ENCODE results near the gene SLC66A2.
"Not testable (repeated sequence)": the region's sequence is repeated elsewhere in the genome, so short reads cannot be mapped to it uniquely, and the experiment has no call there.

SLC66A2 gene

DNA sequence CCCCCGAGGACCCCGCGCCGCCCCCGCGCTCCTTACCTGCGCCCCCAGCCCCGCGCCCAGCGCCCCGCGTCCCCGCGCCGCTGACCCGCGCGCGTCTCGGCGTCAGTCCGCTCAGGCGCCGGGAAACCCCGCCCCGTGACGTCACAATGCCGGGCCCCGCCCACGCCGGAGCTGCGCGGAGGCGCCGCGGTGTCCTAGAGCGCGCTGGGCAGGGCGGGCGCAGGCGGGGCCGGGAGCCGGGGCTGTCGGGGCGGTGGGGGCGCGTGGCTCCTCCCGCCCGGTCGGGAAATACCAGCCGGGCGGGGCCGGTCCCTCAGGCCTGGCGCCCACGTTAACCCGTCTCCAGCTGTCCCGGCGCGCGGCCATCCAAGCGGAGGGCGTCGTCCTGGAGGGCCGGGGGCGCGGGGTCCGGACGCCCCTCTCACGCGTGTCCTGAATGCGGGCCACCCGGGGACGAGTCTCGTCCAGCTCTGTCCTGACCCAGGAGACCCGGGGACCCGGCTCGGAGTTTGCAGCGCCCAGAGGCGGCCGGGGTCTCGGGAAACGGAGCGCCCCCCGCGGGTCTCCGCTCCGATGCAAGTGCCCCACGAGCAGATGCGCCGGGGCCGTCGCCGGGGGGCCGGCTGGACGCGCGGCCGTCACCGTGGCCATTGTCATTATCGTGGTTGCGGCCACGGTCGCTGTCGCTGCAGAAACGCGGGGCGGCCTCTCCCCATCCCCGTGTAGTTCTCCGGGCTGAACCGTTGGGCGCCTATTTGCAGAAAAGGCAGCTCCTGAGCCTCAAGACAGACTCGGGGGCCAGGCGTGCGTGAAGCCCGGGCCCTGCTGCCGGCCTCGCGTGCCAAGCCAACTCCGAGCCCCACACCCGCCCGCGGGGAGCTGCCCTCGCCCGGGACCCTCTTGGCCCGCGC is at the start of gene SLC66A2:
Gene SLC66A2, minus strand, starts transcription at position 109 of the 911 bp plus-strand sequence. CDS start 727 bp downstream, outside the sequence.
- peak; percentile 89 to 91 for DNase-seq (ENCODE audit: low read depth in 1 of 2, low spot score in 1 of 2)

DNA sequence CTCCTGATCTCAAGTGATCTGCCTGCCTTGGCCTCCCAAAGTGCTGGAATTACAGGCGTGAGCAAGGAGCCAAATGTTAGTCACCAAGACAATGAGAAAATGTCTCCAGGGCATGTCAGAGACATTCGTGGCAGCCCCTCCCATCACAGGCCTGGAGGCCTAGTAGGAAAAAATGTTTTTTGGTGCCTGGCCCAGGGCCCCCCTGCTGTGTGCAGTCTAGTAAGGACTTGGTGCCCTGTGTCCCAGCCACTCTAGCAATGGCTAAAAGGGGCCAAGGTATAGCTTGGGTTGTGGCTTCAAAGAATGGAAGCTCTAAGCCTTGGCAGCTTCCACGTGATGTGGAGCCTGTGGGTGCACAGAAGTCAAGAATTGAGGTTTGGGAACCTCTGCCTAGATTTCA is 49.4 kb upstream of the SLC66A2 start:
- DNase-seq (ENCODE audit: low read depth in 1 of 2, low spot score in 1 of 2) = no peak

DNA sequence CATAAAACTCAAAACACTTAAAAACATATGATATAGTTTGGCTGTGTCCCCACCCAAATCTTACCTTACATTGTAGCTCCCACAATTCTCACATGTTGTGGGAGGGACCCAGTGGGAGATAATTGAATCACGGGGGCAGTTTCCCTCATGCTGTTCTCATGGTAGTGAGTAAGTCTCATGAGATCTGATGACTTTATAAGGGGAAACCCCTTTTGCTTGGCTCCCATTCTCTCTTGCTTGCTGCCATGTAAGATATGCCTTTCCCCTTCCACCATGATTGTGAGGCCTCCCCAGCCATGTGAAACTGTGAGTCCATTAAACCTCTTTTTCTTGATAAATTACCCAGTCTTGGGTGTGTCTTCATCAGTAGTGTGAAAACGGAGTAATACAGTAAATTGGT is 48.2 kb upstream of the SLC66A2 start:
- not testable (repeated sequence) for DNase-seq (ENCODE audit: low read depth in 1 of 2, low spot score in 1 of 2)

DNA sequence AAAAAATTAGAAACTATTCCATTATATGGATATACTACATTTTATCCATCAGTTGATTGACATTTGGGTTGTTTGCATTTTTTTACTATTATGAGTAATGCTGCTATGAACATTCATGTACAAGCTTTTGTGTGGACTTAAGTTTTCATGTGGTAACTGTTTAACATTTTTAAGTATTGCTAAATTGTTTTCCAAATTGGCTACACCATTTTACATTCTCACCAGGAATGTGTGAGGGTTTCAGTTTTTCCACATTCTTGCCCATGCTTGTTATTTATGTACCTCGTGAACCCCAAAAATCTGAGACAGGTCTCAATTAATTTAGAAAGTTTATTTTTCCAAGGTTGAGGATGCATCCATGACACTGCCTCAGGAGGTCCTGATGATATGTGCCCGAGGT is 40.0 kb upstream of the SLC66A2 start:
- DNase-seq (ENCODE audit: low read depth in 1 of 2, low spot score in 1 of 2) = no peak

DNA sequence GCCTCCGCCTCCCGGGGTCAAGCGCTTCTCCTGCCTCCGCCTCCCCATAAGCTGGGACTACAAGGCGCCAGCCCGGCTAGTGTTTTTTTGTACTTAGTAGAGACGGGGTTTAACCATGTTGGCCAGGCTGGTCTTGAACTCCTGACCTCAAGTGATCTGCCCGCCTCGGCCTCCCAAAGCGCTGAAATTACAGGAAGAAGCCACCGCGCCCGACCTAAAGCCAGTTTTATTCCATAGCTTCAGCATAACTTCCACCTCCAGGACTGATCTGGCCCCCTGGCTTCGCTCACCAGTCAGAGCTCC is 37.7 kb upstream of the SLC66A2 start:
- DNase-seq (ENCODE audit: low read depth in 1 of 2, low spot score in 1 of 2) = no peak

DNA sequence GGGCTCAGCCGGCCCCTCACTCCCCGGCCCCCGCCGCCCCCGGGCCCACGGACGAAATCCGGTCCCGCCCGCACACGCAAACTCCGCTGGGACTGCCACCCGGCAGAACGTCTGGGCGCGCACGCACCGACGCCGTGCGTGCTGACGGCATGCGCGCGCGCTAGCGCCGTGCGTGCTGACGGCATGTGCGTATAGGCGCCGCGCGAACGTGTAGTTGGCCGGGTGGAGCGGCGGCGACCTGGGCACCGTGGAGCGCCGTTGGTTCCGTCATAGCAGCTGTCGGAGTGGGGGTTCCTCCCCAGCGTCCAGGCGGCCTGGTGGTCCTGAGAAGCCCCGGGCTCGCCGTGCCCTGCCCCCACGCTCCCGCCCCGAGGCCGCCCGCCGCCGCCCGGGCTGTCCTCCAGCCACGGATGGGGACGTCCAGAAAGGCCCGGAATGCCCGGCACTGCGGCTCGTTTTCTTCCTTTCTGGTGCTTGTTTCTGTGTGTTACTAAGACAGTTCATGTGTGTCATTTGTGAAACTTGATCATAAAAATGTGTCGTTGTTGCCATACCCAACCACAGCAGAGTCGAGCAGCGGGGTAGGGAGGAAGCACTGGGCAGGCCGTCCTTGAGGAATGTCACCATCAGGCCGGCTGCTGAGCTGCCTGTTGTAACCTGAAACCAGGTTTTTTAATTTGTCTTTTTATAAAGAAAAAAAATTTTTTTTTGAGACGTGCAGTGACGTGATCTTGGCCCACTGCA is 37.2 kb upstream of the SLC66A2 start, which contains the start of gene TXNL4A:
Gene TXNL4A, minus strand, starts transcription at position 113 of the 744 bp plus-strand sequence. CDS start 171 bp downstream, outside the sequence.
- peak; percentile 70 to 80 for DNase-seq (ENCODE audit: low read depth in 1 of 2, low spot score in 1 of 2)

DNA sequence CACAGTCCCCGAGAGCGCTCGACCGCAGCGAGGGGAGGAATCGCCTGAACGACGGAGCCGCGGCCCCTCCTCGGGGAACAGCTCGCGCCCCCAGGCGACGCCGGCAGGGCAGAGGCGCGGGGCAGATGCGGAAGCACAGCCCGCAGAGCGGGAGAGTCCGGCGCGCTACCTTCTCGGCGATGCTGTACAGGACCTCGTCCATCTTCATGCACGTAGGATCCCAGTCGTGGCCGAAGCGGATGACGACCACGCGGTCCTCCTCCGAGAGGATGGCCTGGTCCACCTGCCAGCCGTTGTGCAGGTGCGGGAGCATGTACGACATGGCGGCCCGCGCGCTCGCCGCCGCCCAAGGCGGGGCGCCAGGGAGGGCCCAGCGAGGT is 36.6 kb upstream of the SLC66A2 start:
- peak in 1 of 2 donors; percentile 46 for DNase-seq (ENCODE audit: low read depth in 1 of 2, low spot score in 1 of 2)

DNA sequence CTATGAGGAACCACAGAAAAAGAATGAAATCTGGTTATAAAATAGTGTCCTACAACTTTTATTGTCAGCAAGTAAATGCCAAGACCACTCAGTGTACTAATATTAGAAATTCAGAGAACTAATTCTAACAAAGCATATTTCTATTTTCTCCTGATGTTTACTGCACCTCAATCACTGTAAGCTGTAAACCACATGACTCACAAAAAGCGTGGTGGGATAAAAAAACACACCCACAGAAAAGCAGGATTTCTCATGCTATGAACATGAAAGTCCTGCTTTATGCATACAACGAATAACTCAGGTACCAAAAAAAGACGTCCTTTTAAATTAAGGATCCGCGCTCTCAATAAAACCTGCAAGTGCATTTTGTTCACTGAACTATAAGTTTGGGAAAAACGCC is 36.1 kb upstream of the SLC66A2 start:
- DNase-seq (ENCODE audit: low read depth in 1 of 2, low spot score in 1 of 2) = no peak

DNA sequence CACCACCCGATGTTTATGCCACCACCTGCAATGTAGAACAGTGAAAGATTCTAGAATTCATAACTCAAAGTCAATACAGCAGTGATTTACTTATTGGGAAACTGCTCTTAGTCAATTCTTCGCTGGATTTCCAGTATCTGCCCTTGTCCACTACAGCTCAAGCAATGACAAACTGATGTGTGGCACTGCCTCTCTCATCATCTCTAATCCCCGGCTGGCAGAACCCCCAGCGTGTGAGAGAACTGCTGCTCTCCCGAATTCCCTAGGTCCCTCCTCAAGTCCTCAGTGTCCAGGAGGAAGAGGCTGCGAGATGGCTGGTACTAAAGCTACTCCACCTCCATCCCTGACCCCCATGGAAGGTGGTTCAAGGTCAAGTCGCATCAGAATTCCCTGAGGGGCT is 35.3 kb upstream of the SLC66A2 start:
- DNase-seq (ENCODE audit: low read depth in 1 of 2, low spot score in 1 of 2) = no peak

DNA sequence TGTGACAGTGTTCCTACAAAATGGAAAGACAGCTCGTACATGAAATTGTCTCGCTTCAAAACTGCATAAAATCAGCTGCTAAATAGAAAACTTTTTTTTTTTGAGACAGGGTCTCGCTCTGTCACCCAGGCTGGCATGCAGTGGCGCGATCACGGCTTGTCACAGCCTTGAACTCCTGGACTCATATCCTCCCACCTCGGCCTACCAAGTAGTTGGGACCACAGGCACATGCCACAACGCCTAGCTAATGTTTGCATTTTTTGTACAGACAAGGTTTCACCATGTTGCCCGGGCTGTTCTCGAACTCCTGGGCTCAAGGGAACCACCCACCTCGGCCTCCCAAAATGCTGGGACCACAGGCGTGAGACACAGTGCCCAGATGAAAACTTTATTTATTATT is 33.7 kb upstream of the SLC66A2 start:
- no peak for DNase-seq (ENCODE audit: low read depth in 1 of 2, low spot score in 1 of 2)

DNA sequence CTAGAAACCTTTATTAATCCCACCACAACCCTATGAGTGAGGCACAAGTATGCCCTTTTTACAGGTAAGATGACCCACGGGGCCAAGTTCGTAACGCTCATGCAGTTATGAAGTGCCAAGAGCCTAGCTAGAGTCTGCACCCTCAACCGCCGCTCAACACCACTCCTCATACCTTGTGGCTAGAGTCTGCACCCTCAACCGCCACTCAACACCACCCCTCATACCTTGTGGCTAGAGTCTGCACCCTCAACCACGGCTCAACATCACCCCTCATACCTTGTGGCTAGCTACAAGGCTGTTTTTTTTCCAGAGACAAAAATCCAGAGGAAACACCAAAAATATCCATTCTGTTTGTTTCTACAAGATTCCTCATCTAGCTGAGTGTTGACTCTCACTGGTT is 32.3 kb upstream of the SLC66A2 start:
- DNase-seq (ENCODE audit: low read depth in 1 of 2, low spot score in 1 of 2) = no peak

DNA sequence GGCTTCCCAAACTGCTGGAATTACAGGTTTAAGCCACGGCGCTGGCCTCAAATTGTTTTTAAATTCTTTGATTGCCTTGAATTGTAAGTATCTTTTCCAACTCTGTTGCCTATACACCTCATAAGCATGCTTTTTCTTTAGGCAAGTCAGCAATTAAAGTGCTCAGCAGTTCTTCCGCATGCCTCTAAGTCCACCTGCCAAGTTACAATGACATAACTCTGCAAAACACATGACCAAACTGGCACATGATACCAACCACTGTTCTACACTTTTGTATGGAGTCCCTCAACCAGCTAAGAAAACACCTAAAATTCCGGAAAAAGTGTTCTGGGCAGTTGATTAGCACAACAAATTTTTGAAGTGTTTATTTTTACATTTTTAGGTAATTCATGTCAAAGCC is 31.8 kb upstream of the SLC66A2 start:
- no peak for DNase-seq (ENCODE audit: low read depth in 1 of 2, low spot score in 1 of 2)

DNA sequence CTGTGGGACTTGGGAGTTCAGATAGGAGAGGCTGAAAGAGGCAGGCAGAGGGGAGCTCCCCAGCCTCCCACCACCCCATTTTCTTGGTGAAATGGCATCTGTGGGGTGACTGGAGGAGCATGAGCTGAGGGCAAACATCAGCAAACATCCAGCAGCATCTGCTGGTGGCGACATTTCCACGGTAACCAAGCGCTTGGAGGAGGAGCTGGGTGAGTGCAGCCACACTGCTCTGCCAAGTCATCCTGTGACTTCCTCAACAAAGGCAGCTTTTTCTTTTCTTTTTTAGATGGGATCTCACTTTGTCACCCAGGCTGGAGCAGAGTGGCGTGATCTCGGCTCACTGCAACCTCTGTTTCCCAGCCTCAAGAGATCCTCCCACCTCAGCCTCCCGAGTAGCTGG is 31.3 kb upstream of the SLC66A2 start:
- DNase-seq (ENCODE audit: low read depth in 1 of 2, low spot score in 1 of 2) = no peak

DNA sequence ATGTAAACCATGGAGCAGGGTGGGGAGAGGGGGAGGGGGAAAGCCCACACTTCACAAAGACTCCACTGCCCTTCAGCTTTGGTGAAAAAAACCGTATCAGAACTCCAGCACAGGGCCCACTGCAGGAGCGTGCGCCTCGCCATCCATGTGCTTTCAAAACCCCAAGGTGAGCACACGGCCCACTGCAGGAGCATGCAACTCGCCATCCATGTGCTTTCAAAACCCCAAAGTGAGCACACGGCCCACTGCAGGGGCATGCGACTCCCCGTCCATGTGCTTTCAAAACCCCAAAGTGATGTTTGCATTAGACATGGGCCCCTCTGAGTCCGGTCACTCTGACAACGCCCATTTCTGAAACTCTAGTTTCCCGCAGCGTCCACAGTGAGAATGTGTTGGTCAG is 29.1 kb upstream of the SLC66A2 start:
- DNase-seq (ENCODE audit: low read depth in 1 of 2, low spot score in 1 of 2) = no peak

DNA sequence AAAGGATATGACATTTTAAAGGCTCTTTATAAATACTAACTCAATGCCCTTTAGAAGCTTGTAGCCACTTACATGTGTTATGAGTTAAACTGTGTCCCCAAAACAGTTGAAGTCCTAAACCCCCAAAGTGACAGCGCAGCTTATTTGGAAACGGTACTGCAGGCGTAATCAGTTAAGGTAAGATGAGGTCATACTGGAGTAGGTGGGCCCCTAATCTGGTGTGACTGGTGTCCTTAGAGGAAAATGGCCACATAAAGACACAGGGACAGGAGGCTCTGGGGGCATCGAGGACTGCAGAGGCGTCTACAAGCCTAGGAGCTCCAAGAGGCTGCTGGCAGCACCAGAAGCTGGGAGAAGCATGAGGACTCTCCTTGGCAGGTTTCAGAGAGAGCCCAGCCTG is 28.4 kb upstream of the SLC66A2 start:
- no peak for DNase-seq (ENCODE audit: low read depth in 1 of 2, low spot score in 1 of 2)

DNA sequence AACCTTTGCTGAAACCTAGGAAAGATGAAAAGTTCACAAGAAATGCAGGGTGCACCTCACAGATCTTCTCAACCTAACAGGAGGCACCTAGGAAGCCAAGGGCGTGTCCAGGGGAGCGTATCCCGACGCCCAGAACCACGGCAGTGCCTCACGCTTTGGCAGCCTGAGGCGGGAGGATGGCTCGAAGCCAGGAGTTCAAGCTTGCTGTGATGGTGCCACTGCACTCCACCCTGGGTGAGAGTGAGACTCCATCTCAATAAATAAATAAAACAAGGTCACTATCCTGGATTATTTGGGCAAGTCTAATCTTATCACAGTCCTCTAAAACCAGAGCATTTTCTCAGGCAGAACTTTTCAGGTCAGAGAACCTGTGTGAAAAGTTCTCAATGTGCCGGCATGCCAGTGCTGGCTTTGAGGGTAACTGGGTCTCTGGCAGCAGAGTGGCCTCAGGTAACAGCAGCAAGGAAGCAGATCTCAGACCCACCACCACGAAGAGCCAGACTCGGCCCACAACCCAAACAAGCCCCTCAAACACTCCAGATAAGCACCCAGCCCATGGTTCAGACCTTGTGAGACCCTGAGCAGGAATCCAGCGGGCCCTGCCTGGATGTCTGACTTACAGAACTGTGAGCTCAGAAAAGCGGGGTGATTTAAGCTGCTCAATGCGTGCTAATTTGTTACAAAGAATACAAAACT is 24.7 kb upstream of the SLC66A2 start:
- no peak for DNase-seq (ENCODE audit: low read depth in 1 of 2, low spot score in 1 of 2)

DNA sequence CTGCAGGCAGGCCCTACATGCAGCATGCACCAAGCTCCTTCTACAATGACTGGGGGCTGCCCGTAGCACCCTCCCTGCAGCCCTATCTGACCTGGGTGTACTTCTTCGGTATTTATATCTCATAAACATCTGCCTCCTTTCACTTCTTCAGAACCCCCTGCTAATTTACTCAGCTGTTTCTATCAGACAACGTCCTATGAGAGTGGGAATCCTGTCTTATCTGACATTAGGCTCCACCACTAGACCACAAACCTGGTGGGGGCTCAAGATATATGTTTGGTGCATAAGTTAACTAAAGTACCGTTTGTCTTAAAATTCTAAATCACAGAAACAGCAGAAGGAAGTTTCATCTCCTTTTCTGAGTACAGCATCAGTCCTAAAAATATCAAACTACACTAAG is 23.6 kb upstream of the SLC66A2 start:
- DNase-seq (ENCODE audit: low read depth in 1 of 2, low spot score in 1 of 2) = no peak

DNA sequence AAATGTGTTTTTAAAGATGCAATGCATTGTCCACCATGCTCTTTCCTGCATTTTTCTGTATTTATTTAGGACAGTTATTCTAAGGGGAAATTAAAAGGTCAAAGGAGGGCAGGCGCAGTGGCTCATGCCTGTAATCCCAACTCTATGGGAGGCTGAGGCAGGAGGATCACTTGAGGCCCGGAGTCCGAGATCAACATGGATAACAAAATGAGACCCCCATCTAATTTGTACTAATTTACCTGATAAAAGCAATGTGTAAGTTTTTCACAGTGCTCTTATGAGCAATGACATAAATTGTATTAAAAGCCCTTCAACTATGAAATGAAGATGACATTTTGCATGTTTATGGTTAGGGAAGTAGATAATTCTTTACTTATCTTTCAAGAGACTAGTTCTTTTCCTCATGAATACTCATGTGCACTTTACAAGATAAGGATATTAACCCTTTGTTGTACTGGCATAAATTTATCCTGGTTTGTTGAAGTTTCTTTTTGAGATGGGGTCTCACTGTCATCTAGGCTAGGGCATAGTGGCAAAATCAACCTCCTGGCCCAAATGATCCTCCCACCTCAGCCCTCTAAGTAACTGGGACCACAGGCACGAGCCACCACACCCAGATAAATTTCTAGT is 22.7 kb upstream of the SLC66A2 start:
- no peak for DNase-seq (ENCODE audit: low read depth in 1 of 2, low spot score in 1 of 2)

DNA sequence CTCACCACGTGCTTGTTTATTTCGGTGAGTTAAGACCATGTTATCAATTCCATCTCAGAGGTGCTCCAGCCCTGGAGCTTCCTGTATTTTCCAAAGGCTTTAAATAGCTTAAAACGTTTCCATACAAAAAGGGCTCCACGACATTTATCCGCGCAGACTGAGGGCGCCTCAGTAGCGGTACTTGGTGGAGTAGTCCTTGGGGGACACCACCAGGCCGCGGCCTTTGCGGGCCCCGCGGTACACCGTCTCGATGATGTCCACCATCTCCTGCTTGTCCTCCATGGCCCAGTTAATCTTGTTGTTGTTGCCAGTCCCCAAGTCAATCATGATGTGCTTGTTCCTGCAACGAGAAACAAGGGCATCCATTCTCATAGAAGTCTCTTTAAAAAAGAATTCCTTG is 22.1 kb upstream of the SLC66A2 start:
- DNase-seq (ENCODE audit: low read depth in 1 of 2, low spot score in 1 of 2) = no peak

DNA sequence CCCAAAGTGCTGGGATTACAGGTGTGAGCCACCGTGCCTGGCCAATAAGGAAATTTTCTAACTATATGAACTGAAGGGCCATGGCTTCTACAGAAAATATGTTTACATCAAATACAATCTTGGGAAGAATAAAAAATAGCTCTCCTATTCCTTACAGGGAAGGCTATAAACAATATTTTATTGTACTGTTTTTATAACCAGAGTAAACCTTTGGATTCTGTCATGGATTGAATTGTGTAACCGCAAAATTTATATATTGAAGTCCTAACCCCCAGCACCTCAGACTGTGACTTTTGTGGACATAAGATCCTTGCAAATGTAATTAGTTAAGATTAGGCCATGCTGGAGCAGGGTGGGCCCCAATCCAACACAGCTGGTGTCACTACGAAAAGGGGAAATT is 21.3 kb upstream of the SLC66A2 start:
- no peak for DNase-seq (ENCODE audit: low read depth in 1 of 2, low spot score in 1 of 2)

DNA sequence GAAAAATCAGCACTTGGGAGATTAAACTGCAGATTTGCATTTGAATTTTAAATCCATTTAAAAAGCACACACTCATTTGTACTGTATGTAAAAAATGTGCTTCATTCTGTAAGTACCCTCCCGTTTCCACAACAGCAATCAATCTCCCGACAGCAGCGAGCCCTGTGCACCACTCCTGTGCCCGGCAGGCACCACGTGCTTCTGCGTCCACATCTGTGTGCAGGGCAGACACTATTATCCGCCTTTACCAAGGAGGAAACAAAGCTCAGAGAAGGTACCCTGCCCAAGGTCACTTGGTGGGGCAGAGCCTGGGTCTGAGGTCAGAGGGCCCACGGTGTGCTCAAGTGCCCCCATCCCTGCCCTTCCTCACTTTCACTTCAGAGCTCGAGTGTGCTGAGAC is 20.5 kb upstream of the SLC66A2 start:
- no peak for DNase-seq (ENCODE audit: low read depth in 1 of 2, low spot score in 1 of 2)

All from activated CD4-positive, alpha-beta T cell treated with anti-CD3 and anti-CD28 coated beads, Interleukin-2, amount 50 U/mL, for 24 hours (primary cell).